ENCODE measurements around the gene ADARB2.

The ADARB2 gene

GRCh38 chr10:1185911-1186682, 551.2 kb downstream of the ADARB2 start:
- no peak for DNase-seq (ENCODE audit: low read depth)

DNA sequence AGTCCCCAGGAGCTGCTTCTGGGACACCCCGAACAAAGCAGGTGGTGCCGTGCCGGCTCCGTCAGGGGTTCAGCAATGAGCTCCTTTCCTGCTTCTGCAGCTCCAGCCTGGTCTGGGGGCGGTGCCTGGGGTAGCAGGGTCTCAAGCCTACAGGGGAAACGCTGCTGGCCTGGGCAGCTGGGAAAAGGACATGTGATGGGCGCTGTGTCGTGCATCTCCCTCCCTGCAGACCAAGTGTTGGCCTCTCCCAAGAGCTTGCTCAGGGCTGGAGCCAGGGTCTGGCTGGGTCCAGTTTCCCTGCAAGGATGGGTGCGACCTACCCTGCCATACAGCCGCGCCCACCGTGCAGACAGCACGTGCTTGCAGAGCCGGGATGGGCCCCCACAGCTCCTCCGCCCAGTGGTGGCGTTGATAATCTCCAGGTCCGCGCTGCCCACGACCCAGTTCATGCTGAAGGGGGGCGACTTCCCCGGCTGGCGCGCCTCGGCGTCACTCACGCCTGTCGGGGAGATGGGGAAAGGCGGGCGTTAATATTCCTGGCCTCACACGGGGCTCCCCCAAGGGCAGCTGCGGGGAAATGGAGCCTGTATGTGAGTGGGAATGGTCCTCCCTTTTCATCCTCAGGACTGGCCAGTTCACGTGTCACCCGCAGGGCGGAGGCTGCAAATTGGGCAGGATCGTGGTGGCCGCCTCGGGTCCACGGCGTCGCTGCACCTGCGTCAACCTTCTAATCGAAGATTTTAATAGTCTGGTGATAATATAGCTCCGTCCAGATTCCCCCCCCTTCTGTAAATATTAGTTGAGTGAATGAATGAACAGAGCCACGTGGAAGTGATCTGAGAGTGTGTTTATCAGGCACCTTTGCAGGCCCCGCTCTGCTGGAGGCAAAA, 552.5 kb downstream of the ADARB2 start:
- no peak for DNase-seq (ENCODE audit: low read depth)

GRCh38 chr10:1183701-1184100, 553.6 kb downstream of the ADARB2 start:
- DNase-seq (ENCODE audit: low read depth) = no peak

- DNase-seq (ENCODE audit: low read depth) = no peak
Observed at GRCh38 chr10:1183033-1183396, 554.3 kb downstream of the ADARB2 start.

GRCh38 chr10:1182280-1183032, 554.9 kb downstream of the ADARB2 start:
- no peak for DNase-seq (ENCODE audit: low read depth)

GRCh38 chr10:1180836-1181235, 556.5 kb downstream of the ADARB2 start:
- no peak for DNase-seq (ENCODE audit: low read depth)

DNA sequence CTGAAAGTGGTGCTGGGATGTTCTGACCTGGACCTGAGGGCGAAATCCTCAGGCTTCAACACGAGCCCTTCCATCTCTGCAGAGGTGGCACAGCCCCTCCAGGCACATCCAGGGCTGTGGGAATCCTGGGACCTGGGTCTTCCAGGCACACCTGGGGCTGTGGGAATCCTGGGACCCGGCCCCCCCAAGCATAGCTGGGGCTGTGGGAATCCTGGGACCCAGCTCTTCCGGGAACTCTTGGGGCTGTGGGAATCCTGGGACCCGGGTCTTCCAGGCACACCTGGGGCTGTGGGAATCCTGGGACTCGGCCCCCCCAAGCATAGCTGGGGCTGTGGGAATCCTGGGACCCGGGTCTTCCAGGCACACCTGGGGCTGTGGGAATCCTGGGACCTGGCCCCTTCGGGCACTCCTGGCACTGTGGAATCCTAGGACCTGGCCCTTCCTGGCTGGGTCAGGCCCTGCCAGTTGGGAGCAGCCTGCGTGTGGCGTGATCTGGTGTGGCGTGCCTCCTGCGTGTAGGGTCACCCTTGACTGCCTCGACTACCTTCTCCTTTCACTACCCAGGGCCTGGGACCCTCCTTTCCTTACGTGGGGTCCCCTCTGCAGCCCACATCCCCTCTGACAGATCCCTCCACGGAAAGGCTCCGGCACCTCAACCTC, 557.1 kb downstream of the ADARB2 start:
- no peak for DNase-seq (ENCODE audit: low read depth)

GRCh38 chr10:1179346-1180070, 557.8 kb downstream of the ADARB2 start:
- no peak for DNase-seq (ENCODE audit: low read depth)

DNA sequence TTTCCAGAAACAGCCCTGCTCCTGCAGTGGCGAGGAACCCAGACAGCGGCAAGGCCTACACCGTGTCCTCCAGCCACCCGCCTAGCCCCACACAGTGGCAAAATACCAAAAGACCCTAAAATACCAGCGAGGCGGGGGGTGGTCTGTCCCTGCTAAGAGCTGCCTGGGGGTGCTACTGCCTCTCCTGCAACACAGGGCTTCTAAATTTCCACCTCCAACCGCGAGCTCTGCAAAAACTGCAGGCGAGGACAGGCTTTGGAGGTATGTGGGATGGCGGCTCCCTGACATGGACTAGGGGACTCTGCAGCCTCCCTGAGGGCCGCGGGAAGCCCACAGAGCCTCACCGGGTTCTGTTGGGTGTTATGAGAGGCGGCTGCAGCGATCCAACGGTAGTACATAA, 558.8 kb downstream of the ADARB2 start:
- no peak for DNase-seq (ENCODE audit: low read depth)

DNA sequence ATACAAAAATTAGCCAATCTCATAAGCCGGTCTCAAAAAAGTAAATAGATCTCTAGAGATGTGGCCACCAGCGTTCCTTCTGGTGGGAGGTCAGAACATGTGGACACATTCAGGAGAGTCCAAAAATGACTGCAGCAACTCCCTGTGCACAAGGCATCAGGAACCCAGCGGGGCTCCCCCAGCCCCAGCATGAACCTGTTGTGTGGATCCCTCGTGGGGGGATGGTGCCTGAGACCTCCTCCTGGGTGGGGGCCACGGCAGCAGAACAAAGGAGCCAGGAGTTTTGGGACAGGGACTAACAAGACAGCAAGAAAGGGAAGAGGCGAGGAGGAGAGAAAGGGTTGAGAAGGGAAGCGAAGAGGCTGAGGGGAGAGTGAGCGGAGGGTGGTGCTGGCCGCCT, 559.4 kb downstream of the ADARB2 start:
- no peak for DNase-seq (ENCODE audit: low read depth)

DNA sequence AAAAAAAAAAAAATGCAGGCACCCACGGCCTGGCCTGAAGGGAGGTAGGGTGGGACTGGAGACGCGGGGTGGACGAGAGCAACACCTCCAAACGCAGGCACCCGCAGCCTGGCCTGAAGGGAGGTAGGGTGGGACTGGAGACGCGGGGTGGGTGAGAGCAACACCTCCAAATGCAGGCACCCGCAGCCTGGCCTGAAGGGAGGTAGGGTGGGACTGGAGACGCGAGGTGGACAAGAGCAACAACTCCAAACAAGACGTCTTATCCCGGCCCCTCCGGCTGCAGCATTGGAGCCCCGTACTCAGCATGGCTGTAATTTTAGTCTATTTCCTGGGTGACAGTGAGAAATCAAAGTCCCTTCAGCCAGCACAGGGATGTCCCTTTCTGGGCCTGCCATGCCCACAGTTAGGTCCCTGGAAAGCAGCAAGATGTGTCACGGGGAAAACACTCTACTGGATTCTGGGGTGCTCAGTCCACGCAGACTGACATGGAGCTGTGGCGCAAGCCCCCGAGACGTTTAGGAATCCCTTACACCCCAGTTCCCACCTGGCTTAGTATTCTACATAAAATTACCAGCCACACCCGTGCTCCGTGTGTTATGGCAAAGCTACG, 561.3 kb downstream of the ADARB2 start:
- no peak for DNase-seq (ENCODE audit: low read depth)

GRCh38 chr10:1174022-1174421, 563.3 kb downstream of the ADARB2 start:
- DNase-seq (ENCODE audit: low read depth) = no peak

DNA sequence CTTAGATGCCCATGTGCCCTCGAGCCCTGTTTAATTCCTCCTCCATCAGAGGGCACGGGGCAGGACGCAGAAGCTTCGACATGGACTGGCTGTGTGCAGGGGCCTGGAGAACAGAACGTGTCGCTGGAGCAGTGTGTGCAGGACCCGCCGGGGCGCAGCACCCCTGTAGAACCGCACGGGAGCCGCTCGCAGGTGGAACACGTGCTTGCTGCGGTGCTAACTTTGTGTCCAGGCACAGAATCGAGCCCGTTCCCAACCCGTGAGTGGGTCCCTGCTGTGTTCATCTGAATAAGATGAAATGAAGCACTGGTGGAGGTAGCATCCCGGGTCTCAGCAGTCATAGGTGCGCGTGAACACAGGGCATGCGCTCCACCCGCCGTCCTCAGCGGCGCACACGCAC, 564.2 kb downstream of the ADARB2 start:
- no peak for DNase-seq (ENCODE audit: low read depth)

DNA sequence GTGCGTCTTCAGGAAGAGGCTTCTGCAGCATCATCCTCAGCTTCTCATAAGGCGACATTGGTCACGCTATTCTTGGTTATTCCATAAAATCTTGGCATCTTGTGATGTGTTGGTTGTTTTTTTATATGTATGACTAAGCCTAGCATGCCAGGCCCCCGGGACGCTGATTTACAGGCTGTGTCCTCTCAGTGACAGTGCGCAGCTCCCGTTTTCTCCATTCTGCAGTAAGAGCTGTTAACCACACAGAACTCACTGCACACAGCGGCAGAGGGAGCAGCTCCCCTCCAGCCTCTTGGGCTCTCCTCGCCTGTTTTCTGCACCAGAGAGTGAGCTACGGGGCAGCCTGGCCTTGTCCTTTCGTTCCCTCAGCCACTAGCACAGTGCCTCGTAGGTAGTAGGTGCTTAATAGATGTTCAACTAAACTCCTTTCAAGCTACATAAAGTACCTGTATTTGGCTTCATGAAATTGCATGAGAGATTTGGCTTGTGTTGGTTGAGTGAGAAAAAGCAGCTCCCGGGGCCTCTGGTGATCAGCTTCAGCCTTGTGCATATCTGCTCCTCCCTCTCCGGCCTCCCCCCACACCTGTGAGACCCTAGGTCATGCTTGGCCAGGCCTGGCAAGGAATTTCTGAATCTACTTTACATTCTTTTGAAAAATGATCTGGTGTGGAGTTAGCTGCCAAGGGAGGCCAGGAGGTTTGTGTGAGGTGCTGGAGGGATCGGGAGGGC, 564.9 kb downstream of the ADARB2 start:
- DNase-seq (ENCODE audit: low read depth) = no peak

DNA sequence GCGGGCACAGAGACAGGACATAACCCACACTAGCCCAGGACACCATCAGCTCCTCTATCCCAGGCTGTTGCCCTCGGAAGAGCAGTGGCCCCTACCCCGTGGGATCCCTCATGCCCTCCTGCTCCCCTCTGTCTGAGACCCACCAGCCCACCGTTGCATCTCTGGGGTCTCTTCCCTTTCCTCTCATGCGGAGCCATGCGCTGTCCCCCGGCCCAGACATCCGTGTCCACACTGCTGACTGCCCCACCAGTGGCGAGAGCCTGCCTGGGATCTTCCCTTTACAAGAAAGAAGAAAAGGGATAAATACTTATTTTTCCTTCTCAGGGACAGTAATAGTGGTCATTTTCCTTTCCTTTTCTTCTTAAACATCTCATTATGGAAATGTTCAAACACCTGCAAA, 565.7 kb downstream of the ADARB2 start:
- DNase-seq (ENCODE audit: low read depth) = no peak

GRCh38 chr10:1171182-1171581, 566.1 kb downstream of the ADARB2 start:
- DNase-seq (ENCODE audit: low read depth) = no peak

DNA sequence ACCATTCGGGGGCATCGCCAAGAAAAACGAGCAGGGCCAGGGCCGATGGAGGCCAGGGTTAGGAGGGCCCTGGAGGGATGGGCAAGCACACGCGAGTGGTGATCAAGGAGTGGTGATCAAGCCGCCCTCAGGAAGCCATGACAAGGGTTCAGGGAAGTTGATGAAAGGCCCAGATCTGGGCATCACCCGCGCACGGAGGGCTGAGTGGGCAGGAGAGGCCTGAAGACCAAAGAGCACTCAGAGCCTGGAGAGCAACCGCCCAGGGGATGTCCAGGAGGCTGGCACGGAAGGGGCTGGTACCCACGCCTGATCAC, 566.5 kb downstream of the ADARB2 start:
- no peak for DNase-seq (ENCODE audit: low read depth)

GRCh38 chr10:1169981-1170866, 567.1 kb downstream of the ADARB2 start:
- no peak for DNase-seq (ENCODE audit: low read depth)

- DNase-seq (ENCODE audit: low read depth) = no peak
Observed at GRCh38 chr10:1169186-1169885, 568.0 kb downstream of the ADARB2 start.
